Measurements from ENCODE around the gene CIAO1.
"Not testable (repeated sequence)": the region's sequence is repeated elsewhere in the genome, so short reads cannot be mapped to it uniquely, and the experiment has no call there.

The CIAO1 gene

GRCh38 chr2:96251721-96252292, 14.2 kb upstream of the CIAO1 start:
- DNase-seq: no peak

- DNase-seq: no peak
Measured at GRCh38 chr2:96252526-96252925, 13.5 kb upstream of the CIAO1 start.

GRCh38 chr2:96253006-96253405, 13.0 kb upstream of the CIAO1 start:
- no peak for DNase-seq

- DNase-seq: no peak
Measured at GRCh38 chr2:96254571-96254970, 11.5 kb upstream of the CIAO1 start.

GRCh38 chr2:96256611-96257113, 9.4 kb upstream of the CIAO1 start:
- no peak for DNase-seq

GRCh38 chr2:96257744-96258143, 8.3 kb upstream of the CIAO1 start:
- not testable (repeated sequence) for DNase-seq

- no peak for DNase-seq
Measured at GRCh38 chr2:96258166-96259022, 7.6 kb upstream of the CIAO1 start.

GRCh38 chr2:96259497-96259921, 6.5 kb upstream of the CIAO1 start:
- DNase-seq: no peak

GRCh38 chr2:96260387-96261260, 5.4 kb upstream of the CIAO1 start:
- peak; percentile 16 for DNase-seq

- no peak for DNase-seq
Measured at GRCh38 chr2:96261328-96262003, 4.6 kb upstream of the CIAO1 start.

GRCh38 chr2:96262306-96262705, 3.7 kb upstream of the CIAO1 start:
- DNase-seq: no peak

- no peak for DNase-seq
Measured at GRCh38 chr2:96264086-96264485, 1.9 kb upstream of the CIAO1 start.

GRCh38 chr2:96264656-96265348, 1.2 kb upstream of the CIAO1 start:
- peak; percentile 34 for DNase-seq

- DNase-seq: peak; percentile 42
Measured at GRCh38 chr2:96265349-96265839, 631 bp upstream of the CIAO1 start.

- DNase-seq: peak; percentile 51
Measured at GRCh38 chr2:96267159-96267971, 1.3 kb downstream of the CIAO1 start.

- no peak for DNase-seq
Measured at GRCh38 chr2:96271995-96272394, 6.0 kb downstream of the CIAO1 start.

GRCh38 chr2:96273763-96274162, 7.7 kb downstream of the CIAO1 start:
- DNase-seq: no peak

- DNase-seq: no peak
Measured at GRCh38 chr2:96274355-96275056, 8.5 kb downstream of the CIAO1 start.

GRCh38 chr2:96276787-96277499, 10.9 kb downstream of the CIAO1 start:
- DNase-seq: no peak
